ENCODE results near the gene GOT1. TPM values are rescaled to one million over a fixed set of nuclear protein-coding genes. Genes with fewer than 3 reads are reported as not detected.

GOT1 gene
- total and polyA plus RNA-seq, 2 of the 8 experiments (the other 6 are each of a cell fraction or from before 2014, with no cell fraction given) = 16.7 to 47.0 TPM

DNA sequence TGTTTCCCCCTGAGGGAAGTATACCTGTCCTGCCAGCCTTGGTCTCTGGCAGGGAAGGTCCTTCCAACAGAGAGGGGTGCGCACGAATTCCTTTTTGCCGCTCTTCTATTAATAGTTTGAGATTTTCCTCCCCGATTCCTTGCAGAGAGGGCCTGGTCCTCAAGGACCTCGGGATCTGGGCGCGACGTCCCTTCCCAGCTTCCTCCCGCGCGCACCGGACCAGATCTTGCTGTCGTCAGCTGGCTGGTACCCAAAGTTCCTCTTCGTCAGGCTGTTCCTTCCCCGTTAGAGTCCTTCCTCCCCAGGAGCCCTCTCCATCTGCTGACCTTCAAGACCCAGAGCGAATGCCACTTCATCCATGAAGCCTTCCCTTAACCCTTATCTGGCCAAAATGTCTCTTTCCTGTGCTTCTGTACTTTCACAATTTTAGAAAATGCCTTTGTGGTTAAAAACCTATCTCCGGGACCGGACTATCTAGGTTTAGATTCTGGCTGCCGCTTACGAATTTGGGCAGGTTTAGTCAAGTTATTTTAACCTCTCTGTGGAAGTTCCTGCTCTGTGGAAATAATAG is 851 bp upstream of the GOT1 start (continued):
- TF ChIP-seq CTCF (IDR thresholded peaks at IDR 0.05; ENCODE audit: control extremely low read depth in 1 of 3, insufficient read depth in 1 of 3, low read depth in 1 of 3, low read length in 3 of 3) (no peak), CHD1 (IDR thresholded peaks at IDR 0.05; ENCODE audit: low read depth, low read length) (no peak), TBP (IDR thresholded peaks at IDR 0.05; ENCODE audit: low read depth, low read length) (no peak), KDM4A (IDR thresholded peaks at IDR 0.05; ENCODE audit: low read depth, low read length, severe bottlenecking) (peak; percentile 77), TEAD4 (IDR thresholded peaks at IDR 0.05; ENCODE audit: low read depth, low read length) (no peak), BRCA1 (IDR thresholded peaks at IDR 0.05; ENCODE audit: low read depth, low read length) (no peak), SIRT6 (IDR thresholded peaks at IDR 0.05; ENCODE audit: low read length) (no peak), RXRA (IDR thresholded peaks at IDR 0.05; ENCODE audit: insufficient read depth, low read depth, low read length) (no peak), KDM1A (IDR thresholded peaks at IDR 0.05; ENCODE audit: borderline replicate concordance, low read length) (no peak), MAFK (IDR thresholded peaks at IDR 0.05; ENCODE audit: low read depth, low read length) (no peak), JUN (IDR thresholded peaks at IDR 0.05; ENCODE audit: low read depth, low read length) (no peak), CREB1 (IDR thresholded peaks at IDR 0.05) (peak; percentile 50), SP1 (IDR thresholded peaks at IDR 0.05; ENCODE audit: low read depth, low read length) (no peak), SAP30 (IDR thresholded peaks at IDR 0.05; ENCODE audit: insufficient read depth, insufficient replicate concordance, low read length) (peak; percentile 68), YY1 (IDR thresholded peaks at IDR 0.05; ENCODE audit: low read depth, low read length) (no peak), SIN3A (conservative IDR thresholded peaks at IDR 0.05 in 1 of 2, IDR thresholded peaks at IDR 0.05 in 1 of 2; ENCODE audit: low read depth in 1 of 2, low read length in 2 of 2) (no peak), EP300 (IDR thresholded peaks at IDR 0.05; ENCODE audit: borderline replicate concordance in 1 of 2, low read depth in 2 of 2, low read length in 2 of 2) (no peak), EGR1 (IDR thresholded peaks at IDR 0.05; ENCODE audit: borderline replicate concordance, low read depth, low read length) (no peak), ZNF274 (IDR thresholded peaks at IDR 0.05; ENCODE audit: borderline replicate concordance, extremely low read depth, low read length) (no peak), BCL11A (IDR thresholded peaks at IDR 0.05; ENCODE audit: low read depth in 2 of 2, low read length in 2 of 2) (no peak), EZH2 (IDR thresholded peaks at IDR 0.05; ENCODE audit: low read depth, low read length, severe bottlenecking) (no peak), RAD21 (IDR thresholded peaks at IDR 0.05 in 1 of 2, conservative IDR thresholded peaks at IDR 0.05 in 1 of 2; ENCODE audit: low read depth in 2 of 2, low read length in 2 of 2) (no peak), POLR2A (IDR thresholded peaks at IDR 0.05; ENCODE audit: control extremely low read depth in 1 of 2, low read depth in 2 of 2, low read length in 2 of 2) (peak in 1 of 2 experiments; percentile 19; a peak in 1 of 3 replicates)

All from H1 (cell line).